NCI-H2227 treated with DMSO at 0.1 percent for 48 hours (cell line): Measurements from ENCODE around the gene NTM.
"Not testable (repeated sequence)": the region's sequence is repeated elsewhere in the genome, so short reads cannot be mapped to it uniquely, and the experiment has no call there.

ENCODE experiments used
- DNase-seq: peaks from one replicate; lab custom pipeline; 2025; lab: John Stamatoyannopoulos, UW

Gene NTM

GRCh38 chr11:131370090-131370751, at the start of gene NTM:
TSS of gene NTM (plus strand) at chr11:131370615.
- DNase-seq, result peak; percentile 44

- DNase-seq, result no peak
Observed at GRCh38 chr11:131324921-131325570, 45.4 kb upstream of the NTM start.

- DNase-seq, result no peak
Observed at GRCh38 chr11:131326829-131327228, 43.6 kb upstream of the NTM start.

GRCh38 chr11:131327421-131327820, 43.0 kb upstream of the NTM start:
- no peak for DNase-seq

- no peak for DNase-seq
Observed at GRCh38 chr11:131328843-131329242, 41.6 kb upstream of the NTM start.

- no peak for DNase-seq
Observed at GRCh38 chr11:131331010-131331409, 39.4 kb upstream of the NTM start.

- DNase-seq, result no peak
Observed at GRCh38 chr11:131331546-131331945, 38.9 kb upstream of the NTM start.

- DNase-seq, result no peak
Observed at GRCh38 chr11:131334601-131335000, 35.8 kb upstream of the NTM start.

GRCh38 chr11:131341900-131342299, 28.5 kb upstream of the NTM start:
- DNase-seq, result not testable (repeated sequence)

- not testable (repeated sequence) for DNase-seq
Observed at GRCh38 chr11:131342442-131342841, 28.0 kb upstream of the NTM start.

GRCh38 chr11:131345406-131345805, 25.0 kb upstream of the NTM start:
- DNase-seq, result no peak

GRCh38 chr11:131349368-131350086, 20.9 kb upstream of the NTM start:
- DNase-seq, result no peak

GRCh38 chr11:131350872-131351271, 19.5 kb upstream of the NTM start:
- no peak for DNase-seq

- DNase-seq, result no peak
Observed at GRCh38 chr11:131351848-131352247, 18.6 kb upstream of the NTM start.

- DNase-seq, result no peak
Observed at GRCh38 chr11:131353766-131354165, 16.6 kb upstream of the NTM start.

- DNase-seq, result no peak
Observed at GRCh38 chr11:131354251-131354701, 16.1 kb upstream of the NTM start.

GRCh38 chr11:131356206-131356605, 14.2 kb upstream of the NTM start:
- no peak for DNase-seq

- DNase-seq, result no peak
Observed at GRCh38 chr11:131365329-131365930, 5.0 kb upstream of the NTM start.

- DNase-seq, result peak; percentile 28
Observed at GRCh38 chr11:131370901-131371790, 731 bp downstream of the NTM start.

- DNase-seq, result no peak
Observed at GRCh38 chr11:131371791-131372104, 1.3 kb downstream of the NTM start.

GRCh38 chr11:131372234-131372962, 2.0 kb downstream of the NTM start:
- DNase-seq, result no peak
